ENCODE data around the gene G6PD. TPM values are rescaled to one million over a fixed set of nuclear protein-coding genes. Genes with fewer than 3 reads are reported as not detected.

Gene G6PD
- total RNA-seq, 6 experiments from 2014 or later, result 119 to 226 (median 192) TPM

- H3K27ac Mint-ChIP-seq, result peak overlapping the region; percentile 50
- no peaks in the 10 kb centered on the region for H3K27me3 Mint-ChIP-seq (ENCODE audit: insufficient read depth)
- H3K36me3 Mint-ChIP-seq (ENCODE audit: low read depth), result peaks cover 17% of the 10 kb centered on the region
- TF ChIP-seq, protein P1, sequence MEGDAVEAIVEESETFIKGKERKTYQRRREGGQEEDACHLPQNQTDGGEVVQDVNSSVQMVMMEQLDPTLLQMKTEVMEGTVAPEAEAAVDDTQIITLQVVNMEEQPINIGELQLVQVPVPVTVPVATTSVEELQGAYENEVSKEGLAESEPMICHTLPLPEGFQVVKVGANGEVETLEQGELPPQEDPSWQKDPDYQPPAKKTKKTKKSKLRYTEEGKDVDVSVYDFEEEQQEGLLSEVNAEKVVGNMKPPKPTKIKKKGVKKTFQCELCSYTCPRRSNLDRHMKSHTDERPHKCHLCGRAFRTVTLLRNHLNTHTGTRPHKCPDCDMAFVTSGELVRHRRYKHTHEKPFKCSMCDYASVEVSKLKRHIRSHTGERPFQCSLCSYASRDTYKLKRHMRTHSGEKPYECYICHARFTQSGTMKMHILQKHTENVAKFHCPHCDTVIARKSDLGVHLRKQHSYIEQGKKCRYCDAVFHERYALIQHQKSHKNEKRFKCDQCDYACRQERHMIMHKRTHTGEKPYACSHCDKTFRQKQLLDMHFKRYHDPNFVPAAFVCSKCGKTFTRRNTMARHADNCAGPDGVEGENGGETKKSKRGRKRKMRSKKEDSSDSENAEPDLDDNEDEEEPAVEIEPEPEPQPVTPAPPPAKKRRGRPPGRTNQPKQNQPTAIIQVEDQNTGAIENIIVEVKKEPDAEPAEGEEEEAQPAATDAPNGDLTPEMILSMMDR (IDR thresholded peaks at IDR 0.05), result no peak
- H3K4me3 Mint-ChIP-seq, result peak overlapping the region; percentile 90
- no peak for DNase-seq
- no peaks in the 10 kb centered on the region for H3K9me3 Mint-ChIP-seq
- H3K4me1 Mint-ChIP-seq (ENCODE audit: low read depth), result peaks cover 18% of the 10 kb centered on the region
Observed at GRCh38 chrX:154515090-154515965, 31.3 kb downstream of the G6PD start.

- Mint-ChIP-seq H3K9me3 (no peaks in the 10 kb centered on the region), H3K36me3 (ENCODE audit: low read depth) (peaks cover 25% of the 10 kb centered on the region), H3K27me3 (ENCODE audit: insufficient read depth) (no peaks in the 10 kb centered on the region), H3K27ac (no peak overlapping the region), H3K4me3 (peak overlapping the region; percentile 11; the same call in 1 of the 2 replicates), H3K4me1 (ENCODE audit: low read depth) (peaks cover 18% of the 10 kb centered on the region)
- no peak for DNase-seq
- TF ChIP-seq, protein P1 (IDR thresholded peaks at IDR 0.05), result no peak
Observed at GRCh38 chrX:154513716-154514115, 32.9 kb downstream of the G6PD start.

- no peaks in the 10 kb centered on the region for H3K27me3 Mint-ChIP-seq (ENCODE audit: insufficient read depth)
- TF ChIP-seq, protein P1 (IDR thresholded peaks at IDR 0.05), result no peak
- no peak overlapping the region for H3K27ac Mint-ChIP-seq
- no peaks in the 10 kb centered on the region for H3K9me3 Mint-ChIP-seq
- no peak for DNase-seq
- H3K4me1 Mint-ChIP-seq (ENCODE audit: low read depth), result peaks cover 18% of the 10 kb centered on the region
- peaks cover 25% of the 10 kb centered on the region for H3K36me3 Mint-ChIP-seq (ENCODE audit: low read depth)
- H3K4me3 Mint-ChIP-seq, result no peak overlapping the region
Observed at GRCh38 chrX:154512879-154513553, 33.6 kb downstream of the G6PD start.

- H3K9me3 Mint-ChIP-seq, result no peaks in the 10 kb centered on the region
- TF ChIP-seq, protein P1 (IDR thresholded peaks at IDR 0.05), result no peak
- no peak overlapping the region for H3K27ac Mint-ChIP-seq
- DNase-seq, result no peak
- peaks cover 1% of the 10 kb centered on the region; the same call in 1 of the 2 replicates for H3K27me3 Mint-ChIP-seq (ENCODE audit: insufficient read depth)
- peaks cover 25% of the 10 kb centered on the region for H3K36me3 Mint-ChIP-seq (ENCODE audit: low read depth)
- H3K4me1 Mint-ChIP-seq (ENCODE audit: low read depth), result peaks cover 18% of the 10 kb centered on the region
- H3K4me3 Mint-ChIP-seq, result no peak overlapping the region
Observed at GRCh38 chrX:154511761-154512160, 34.9 kb downstream of the G6PD start.

GRCh38 chrX:154509455-154509854, 37.2 kb downstream of the G6PD start:
- no peak overlapping the region for H3K4me3 Mint-ChIP-seq
- no peaks in the 10 kb centered on the region for H3K9me3 Mint-ChIP-seq
- no peak overlapping the region for H3K27ac Mint-ChIP-seq
- H3K36me3 Mint-ChIP-seq (ENCODE audit: low read depth), result peaks cover 24% of the 10 kb centered on the region
- peaks cover 17% of the 10 kb centered on the region for H3K4me1 Mint-ChIP-seq (ENCODE audit: low read depth)
- no peak for DNase-seq
- TF ChIP-seq, protein P1 (IDR thresholded peaks at IDR 0.05), result no peak
- peaks cover 2% of the 10 kb centered on the region; the same call in 1 of the 2 replicates for H3K27me3 Mint-ChIP-seq (ENCODE audit: insufficient read depth)

Measured in HFFc6 (cell line).